ENCODE data around the gene SUSD1.
"Not testable (repeated sequence)": the region's sequence is repeated elsewhere in the genome, so short reads cannot be mapped to it uniquely, and the experiment has no call there.

The SUSD1 gene

GRCh38 chr9:112173489-112174221 is 1.4 kb downstream of the SUSD1 start:
- no peak for DNase-seq

DNA sequence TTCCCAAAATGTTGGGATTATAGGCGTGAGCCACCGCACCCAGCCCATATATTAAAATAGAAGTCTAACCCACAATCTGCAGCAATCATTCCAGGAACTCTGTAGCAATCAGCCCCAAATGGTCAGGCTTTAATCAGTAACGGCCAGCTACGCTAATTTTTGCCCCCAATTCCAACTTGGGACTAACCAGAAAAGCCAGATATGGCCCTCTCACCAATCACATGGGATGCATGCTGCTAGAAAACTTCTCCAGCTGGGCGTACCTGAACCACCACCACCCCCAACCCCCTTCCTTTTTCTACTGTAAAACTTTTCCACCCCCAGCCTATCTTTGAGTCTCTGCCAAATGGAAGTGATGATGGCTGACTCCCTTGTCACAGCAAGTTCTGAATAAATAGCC is 4.1 kb downstream of the SUSD1 start:
- no peak for DNase-seq

GRCh38 chr9:112170235-112170634 is 4.9 kb downstream of the SUSD1 start:
- DNase-seq, result no peak

GRCh38 chr9:112169368-112169767 is 5.7 kb downstream of the SUSD1 start:
- no peak for DNase-seq

GRCh38 chr9:112168197-112168596 is 6.9 kb downstream of the SUSD1 start:
- DNase-seq, result no peak

GRCh38 chr9:112166176-112167140 is 8.6 kb downstream of the SUSD1 start:
- no peak for DNase-seq

DNA sequence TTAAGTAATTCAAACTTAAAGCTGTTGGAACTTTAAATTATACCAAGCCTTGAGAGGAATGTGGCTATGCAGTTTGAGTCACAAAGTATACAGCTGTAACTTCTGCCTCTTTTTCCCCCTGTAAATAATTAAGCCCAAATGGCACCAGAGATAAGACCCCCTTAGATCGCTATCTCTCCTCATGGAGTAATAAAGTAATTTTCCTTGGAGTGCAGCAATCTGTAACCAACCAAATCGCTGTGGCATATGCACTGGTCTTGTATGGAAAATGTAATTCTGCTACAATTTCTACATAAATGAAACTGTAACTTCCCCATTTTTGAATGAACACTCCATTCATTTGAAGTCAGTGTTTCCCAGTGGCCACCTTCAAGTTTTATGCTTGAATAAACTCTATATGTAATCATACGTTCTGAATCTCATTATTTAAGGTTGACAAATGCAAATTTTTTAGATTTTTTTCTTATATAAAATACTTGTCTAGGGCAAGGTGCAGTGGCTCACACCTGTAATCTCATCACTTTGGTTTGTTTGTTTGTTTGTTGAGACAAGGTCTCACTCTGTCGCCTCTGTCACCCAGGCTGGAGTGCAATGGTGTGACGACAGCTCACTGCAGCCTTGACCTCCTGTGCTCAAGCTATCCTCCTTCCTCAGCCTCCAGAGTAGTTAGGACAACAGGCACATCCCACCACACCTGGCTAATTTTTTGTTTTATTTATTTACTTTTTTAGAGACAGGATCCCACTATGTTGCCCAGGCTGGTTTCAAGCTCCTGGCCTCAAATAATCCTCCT is 12.3 kb downstream of the SUSD1 start:
- no peak for DNase-seq

DNA sequence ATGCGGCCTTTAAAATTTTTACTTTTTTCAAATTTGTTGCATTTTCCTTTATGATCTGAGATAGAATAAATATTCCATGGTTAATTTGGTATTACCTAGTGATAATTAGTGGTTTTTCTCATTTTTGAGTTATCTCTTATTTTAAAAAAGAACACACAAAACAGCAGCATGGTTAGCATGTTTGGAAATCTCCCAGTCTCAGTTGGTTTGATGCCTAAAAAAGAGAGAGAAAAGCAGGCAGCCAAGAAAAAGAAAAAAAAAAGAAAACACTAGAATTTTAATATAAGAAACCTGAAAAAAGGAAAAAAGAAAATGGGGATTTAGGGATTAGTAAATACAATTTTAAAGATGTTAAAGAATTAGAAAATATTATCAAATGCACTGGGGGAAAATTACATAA is 15.3 kb downstream of the SUSD1 start:
- DNase-seq, result no peak

- DNase-seq, result no peak
Observed at GRCh38 chr9:112158656-112159367, 16.3 kb downstream of the SUSD1 start.

- no peak for DNase-seq
Observed at GRCh38 chr9:112157961-112158360, 17.1 kb downstream of the SUSD1 start.

- no peak for DNase-seq
Observed at GRCh38 chr9:112157087-112157486, 18.0 kb downstream of the SUSD1 start.

- no peak for DNase-seq
Observed at GRCh38 chr9:112149211-112149610, 25.9 kb downstream of the SUSD1 start.

DNA sequence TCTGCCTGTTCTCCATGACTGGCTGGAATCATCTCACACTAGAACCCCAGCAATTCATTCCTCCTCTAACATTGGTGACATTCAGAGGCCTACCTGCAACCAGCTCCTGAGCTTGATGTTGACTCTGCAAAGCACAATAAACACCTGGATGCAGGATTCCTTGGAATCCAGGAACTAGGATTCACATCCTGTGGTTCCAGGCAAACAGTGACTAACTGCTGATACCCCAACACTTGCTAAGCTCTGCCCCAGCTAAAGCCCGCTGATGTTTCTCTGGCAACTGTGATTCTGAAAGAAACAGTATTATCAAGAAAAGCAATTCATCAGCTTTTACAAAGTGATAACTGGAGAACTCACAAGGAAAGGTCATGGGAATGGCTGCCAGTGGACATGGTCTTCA is 29.2 kb downstream of the SUSD1 start:
- DNase-seq, result no peak

DNA sequence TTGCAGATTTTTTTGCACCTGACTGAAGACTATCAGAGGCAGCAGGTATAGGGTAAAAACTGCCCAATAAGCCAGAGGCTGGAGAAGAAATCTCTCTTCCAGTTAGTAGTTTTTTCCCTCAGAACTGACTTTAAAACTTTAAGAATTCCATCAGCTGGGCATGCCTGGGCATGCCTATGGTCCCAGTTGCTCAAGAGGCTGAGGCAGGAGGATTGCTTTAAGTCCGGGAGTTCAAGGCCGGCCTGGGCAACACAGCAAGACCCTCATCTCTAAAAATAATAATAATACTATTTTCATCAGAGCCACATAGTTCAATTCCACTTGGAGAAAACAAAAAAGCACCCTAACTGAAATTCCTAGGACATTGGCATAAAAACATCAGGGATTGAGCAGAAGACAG is 30.3 kb downstream of the SUSD1 start:
- DNase-seq, result no peak

DNA sequence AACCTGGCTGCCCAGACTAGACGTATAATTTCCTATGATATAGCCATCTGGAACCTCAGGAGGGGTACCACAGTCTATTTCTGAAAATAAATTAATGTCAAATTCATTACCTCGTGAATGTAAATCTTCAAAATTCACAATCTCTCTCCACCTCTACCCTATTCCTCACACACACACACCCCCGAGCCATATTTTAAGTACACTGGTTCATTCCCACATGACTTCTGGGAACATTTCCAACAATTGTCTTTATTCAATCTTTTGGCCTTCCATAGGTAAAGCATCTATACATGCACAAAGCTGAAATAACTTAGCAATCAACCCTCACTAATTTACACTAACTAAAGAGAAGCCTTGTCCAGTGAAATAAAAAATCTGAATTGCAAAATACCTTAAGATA is 32.7 kb downstream of the SUSD1 start:
- no peak for DNase-seq

GRCh38 chr9:112140936-112141335 is 34.2 kb downstream of the SUSD1 start:
- no peak for DNase-seq

GRCh38 chr9:112137066-112137465 is 38.0 kb downstream of the SUSD1 start:
- DNase-seq, result no peak

DNA sequence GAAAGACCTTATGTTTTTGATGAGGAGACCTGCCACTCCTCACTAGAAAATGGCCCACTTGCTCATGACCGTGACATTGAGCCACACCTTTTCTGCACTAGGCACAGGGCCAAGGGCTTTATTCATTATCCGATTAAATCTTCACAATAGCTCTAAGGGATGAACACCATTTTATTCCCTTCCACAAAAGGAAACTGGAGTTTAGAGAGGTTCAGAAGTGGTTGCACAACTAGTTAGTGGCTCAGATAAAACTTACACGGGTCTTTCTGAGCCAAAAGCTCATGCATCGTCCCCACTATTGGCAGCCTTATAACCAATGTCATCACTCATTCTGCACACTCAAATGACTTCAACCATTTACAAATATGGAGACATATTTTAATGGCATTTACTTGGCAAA is 39.4 kb downstream of the SUSD1 start:
- DNase-seq, result no peak

GRCh38 chr9:112133806-112134205 is 41.3 kb downstream of the SUSD1 start:
- DNase-seq, result not testable (repeated sequence)

- no peak for DNase-seq
Observed at GRCh38 chr9:112132356-112132755, 42.7 kb downstream of the SUSD1 start.

- no peak for DNase-seq
Observed at GRCh38 chr9:112130997-112131396, 44.1 kb downstream of the SUSD1 start.

GRCh38 chr9:112130347-112130746 is 44.8 kb downstream of the SUSD1 start:
- DNase-seq, result no peak

DNA sequence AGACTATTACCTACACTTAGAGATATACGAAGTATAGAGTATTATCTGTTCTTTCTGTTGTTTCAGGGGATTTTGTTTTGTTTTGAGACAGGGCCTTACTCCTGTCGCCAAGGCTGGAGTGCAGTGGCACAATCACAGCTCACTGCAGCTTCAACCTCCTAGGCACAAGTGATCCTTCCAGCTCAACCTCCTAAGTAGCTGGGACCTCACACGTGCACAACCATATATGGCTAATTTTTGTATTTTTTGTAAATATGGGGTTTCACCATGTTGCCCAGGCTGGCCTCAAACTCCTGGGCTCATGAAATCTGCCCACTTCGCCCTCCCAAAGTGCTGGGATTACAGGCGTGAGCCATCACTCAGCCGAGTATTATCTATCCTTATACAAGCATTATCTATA is 45.9 kb downstream of the SUSD1 start:
- DNase-seq, result no peak

All from T1000 (cell line).